Trophoblast cell (in vitro differentiated cells and primary cell): ENCODE data around the gene SESN1.

Experiments
- DNase-seq, 2 donors: peaks; one replicate each; pipeline ENCODE4 v3.0.0-alpha.2; 2016
- H2AFZ ChIP-seq: 2 replicates; pipeline ENCODE4 v1.6.1; 2013; ENCODE audit warnings: low read length, moderate library complexity, mild to moderate bottlenecking; ENCODE audit not compliant: insufficient read depth, poor library complexity
- H2AK5ac ChIP-seq: 2 replicates; pipeline ENCODE4 v1.6.1; 2013; ENCODE audit warnings: mild to moderate bottlenecking, low read length
- H2BK120ac ChIP-seq: 2 replicates; pipeline ENCODE4 v1.6.1; 2013; ENCODE audit warnings: low read length, mild to moderate bottlenecking, moderate library complexity; ENCODE audit not compliant: insufficient read depth, poor library complexity
- H2BK12ac ChIP-seq: 2 replicates; pipeline ENCODE4 v1.6.1; 2013; ENCODE audit warnings: mild to moderate bottlenecking, low read length, moderate library complexity
- H2BK5ac ChIP-seq: 2 replicates; pipeline ENCODE4 v1.6.1; 2013; ENCODE audit warnings: low read length, low read depth, moderate library complexity, mild to moderate bottlenecking; ENCODE audit not compliant: poor library complexity
- H3K14ac ChIP-seq: 2 replicates; pipeline ENCODE4 v1.6.1; 2013; ENCODE audit warnings: mild to moderate bottlenecking, low read length
- H3K18ac ChIP-seq: 2 replicates; pipeline ENCODE4 v1.6.1; 2013; ENCODE audit warnings: mild to moderate bottlenecking, low read length
- H3K23ac ChIP-seq: 2 replicates; pipeline ENCODE4 v1.6.1; 2013; ENCODE audit warnings: low read length
- H3K27ac ChIP-seq: 2 replicates; pipeline ENCODE4 v1.5.1; 2013; ENCODE audit warnings: low read depth, mild to moderate bottlenecking, inconsistent platforms, low read length, moderate library complexity
- H3K27me3 ChIP-seq: 2 replicates; pipeline ENCODE4 v1.6.1; 2013; ENCODE audit warnings: inconsistent platforms, mild to moderate bottlenecking, low read length, moderate library complexity; ENCODE audit not compliant: insufficient read depth
- H3K36me3 ChIP-seq, 2 experiments: 1 replicate in 1 of 2; 2 replicates in 1 of 2; pipeline ENCODE4 v1.6.1; 2013; ENCODE audit warnings: low read length in 2 of 2, mild to moderate bottlenecking in 2 of 2, moderate library complexity in 1 of 2; ENCODE audit not compliant: insufficient read depth in 2 of 2, control insufficient read depth in 1 of 2
- H3K4ac ChIP-seq: 2 replicates; pipeline ENCODE4 v1.6.1; 2013; ENCODE audit warnings: low read depth, mild to moderate bottlenecking, low read length, moderate library complexity
- H3K4me1 ChIP-seq, 2 experiments: 1 replicate in 1 of 2; 2 replicates in 1 of 2; pipeline ENCODE4 v1.6.1; 2013; ENCODE audit warnings: low read length in 2 of 2, mild to moderate bottlenecking in 2 of 2, moderate library complexity in 1 of 2; ENCODE audit not compliant: insufficient read depth in 2 of 2, control insufficient read depth in 1 of 2
- H3K4me2 ChIP-seq: 2 replicates; pipeline ENCODE4 v1.6.1; 2013; ENCODE audit warnings: inconsistent platforms, mild to moderate bottlenecking, low read length, moderate library complexity
- H3K4me3 ChIP-seq: 2 replicates; pipeline ENCODE4 v1.5.1; 2013; ENCODE audit warnings: mild to moderate bottlenecking, low read depth, low read length, inconsistent platforms
- H3K79me1 ChIP-seq: one replicate; pipeline ENCODE4 v1.6.1; 2013; ENCODE audit warnings: low read length
- H3K79me2 ChIP-seq: 2 replicates; pipeline ENCODE4 v1.6.1; 2013; ENCODE audit warnings: low read length, mild to moderate bottlenecking; ENCODE audit not compliant: control insufficient read depth, insufficient read depth, poor library complexity
- H3K9ac ChIP-seq: 2 replicates; pipeline ENCODE4 v1.6.1; 2013; ENCODE audit warnings: mild to moderate bottlenecking, low read length
- H3K9me3 ChIP-seq: 2 replicates; pipeline ENCODE4 v1.6.1; 2013; ENCODE audit warnings: low read depth, mild to moderate bottlenecking, control low read depth, inconsistent platforms, low read length; ENCODE audit not compliant: insufficient read depth
- H4K12ac ChIP-seq: 2 replicates; pipeline ENCODE4 v1.6.1; 2013; ENCODE audit warnings: low read depth, mild to moderate bottlenecking, low read length, moderate library complexity
- H4K8ac ChIP-seq: 2 replicates; pipeline ENCODE4 v1.6.1; 2013; ENCODE audit warnings: low read depth, mild to moderate bottlenecking, low read length, moderate library complexity
- H4K91ac ChIP-seq: one replicate; pipeline ENCODE4 v1.6.1; 2013; ENCODE audit warnings: low read depth, mild to moderate bottlenecking, low read length, moderate library complexity
- WGBS: extraction: QIAGEN DNeasy Blood & Tissue Kit; methylation state at CpG from one replicate; pipeline ENCODE4 v1.1.7; 2013; ENCODE audit warnings: missing lambda C conversion rate; ENCODE audit not compliant: insufficient read length, insufficient coverage; ENCODE audit errors: extremely low coverage; 5-methylcytosine and 5-hydroxymethylcytosine counted together

The SESN1 gene

DNA sequence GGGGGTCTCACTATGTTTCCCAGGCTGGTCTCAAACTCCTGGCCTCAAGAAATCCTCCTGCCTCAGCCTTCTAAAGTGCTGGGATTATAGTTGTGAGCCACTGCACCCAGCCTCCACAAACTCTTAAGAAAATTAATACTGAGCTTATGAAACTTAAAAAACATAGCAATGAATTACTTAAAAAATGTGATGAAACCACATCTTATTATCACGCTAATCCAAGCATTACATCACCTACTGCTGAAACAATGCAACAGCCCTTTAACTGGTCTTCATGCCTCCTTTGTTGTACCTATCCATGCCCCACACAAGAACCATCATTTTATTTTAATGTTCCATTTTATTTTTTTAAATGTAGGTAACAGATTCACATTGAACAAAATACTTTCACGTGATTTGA is 24.9 kb downstream of the SESN1 start:
- Histone ChIP-seq H3K79me2 (no peaks in the 10 kb centered on the region), H3K4me1 (peaks cover 2 to 4% of the 10 kb centered on the region in 2 experiments), H2BK120ac (no peak overlapping the region), H2AK5ac (no peak overlapping the region), H3K4ac (no peak overlapping the region), H4K8ac (no peak overlapping the region), H3K4me2 (no peak overlapping the region), H3K27ac (no peak overlapping the region), H3K14ac (no peak overlapping the region), H4K91ac (no peak overlapping the region), H4K12ac (no peak overlapping the region), H3K27me3 (no peaks in the 10 kb centered on the region), H3K36me3 (no peaks in the 10 kb centered on the region), H3K23ac (no peak overlapping the region), H3K9ac (no peak overlapping the region), H2AFZ (no peak overlapping the region), H3K9me3 (no peaks in the 10 kb centered on the region), H3K79me1 (no peaks in the 10 kb centered on the region), H3K4me3 (no peak overlapping the region), H2BK5ac (no peak overlapping the region), H2BK12ac (no peak overlapping the region), H3K18ac (no peak overlapping the region)
- DNase-seq, result no peak
- whole genome bisulfite sequencing, result no CpG with 5 or more reads among the region's 2 CpGs

DNA sequence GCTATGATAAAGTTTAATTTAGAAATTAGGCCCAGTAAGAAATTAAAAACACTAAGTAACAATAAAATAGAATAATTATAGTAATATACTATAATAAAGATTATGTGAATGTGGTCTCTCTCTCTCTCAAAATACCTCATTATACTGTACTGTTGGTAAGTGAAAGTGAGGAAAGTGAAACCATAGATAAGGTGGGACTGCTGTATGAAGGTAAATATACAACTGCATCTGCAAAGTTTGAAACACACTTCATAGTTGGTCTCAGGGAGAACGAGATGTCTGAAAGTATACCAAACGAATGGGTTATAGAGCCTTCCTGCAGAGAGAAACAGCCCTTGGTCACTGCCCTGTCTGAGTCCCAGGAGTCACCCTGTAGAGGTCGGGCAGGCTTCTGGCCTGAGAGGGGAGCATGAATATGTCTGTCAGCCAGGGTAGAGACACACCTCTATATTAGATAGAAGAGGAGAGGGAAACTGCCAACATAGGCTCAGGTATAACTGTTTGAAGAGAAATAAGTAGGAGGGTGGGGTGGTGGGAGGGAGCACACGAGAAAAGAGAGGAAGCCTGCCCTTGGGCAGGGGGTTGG is 31.8 kb downstream of the SESN1 start:
- Histone ChIP-seq H4K8ac (no peak overlapping the region), H3K4me1 (no peaks in the 10 kb centered on the region), H4K91ac (no peak overlapping the region), H2BK12ac (no peak overlapping the region), H3K9me3 (no peaks in the 10 kb centered on the region), H4K12ac (no peak overlapping the region), H3K23ac (no peak overlapping the region), H2BK120ac (no peak overlapping the region), H2AK5ac (no peak overlapping the region), H3K36me3 (no peaks in the 10 kb centered on the region), H3K79me1 (no peaks in the 10 kb centered on the region), H3K18ac (no peak overlapping the region), H3K4ac (no peak overlapping the region), H3K79me2 (no peaks in the 10 kb centered on the region), H3K4me2 (no peak overlapping the region), H3K4me3 (no peak overlapping the region), H3K27me3 (no peaks in the 10 kb centered on the region), H3K27ac (no peak overlapping the region), H2BK5ac (no peak overlapping the region), H3K14ac (no peak overlapping the region), H2AFZ (no peak overlapping the region), H3K9ac (no peak overlapping the region)
- DNase-seq, result no peak
- WGBS, result no CpG with 5 or more reads among the region's 4 CpGs

GRCh38 chr6:109062216-109062615 is 32.4 kb downstream of the SESN1 start:
- Histone ChIP-seq H3K4ac (no peak overlapping the region), H2BK5ac (no peak overlapping the region), H3K9me3 (no peaks in the 10 kb centered on the region), H3K9ac (no peak overlapping the region), H3K79me1 (no peaks in the 10 kb centered on the region), H3K4me1 (no peaks in the 10 kb centered on the region), H3K14ac (no peak overlapping the region), H4K91ac (no peak overlapping the region), H2AFZ (no peak overlapping the region), H4K8ac (no peak overlapping the region), H2AK5ac (no peak overlapping the region), H3K27ac (no peak overlapping the region), H3K27me3 (no peaks in the 10 kb centered on the region), H3K36me3 (no peaks in the 10 kb centered on the region), H3K18ac (no peak overlapping the region), H3K79me2 (no peaks in the 10 kb centered on the region), H2BK12ac (no peak overlapping the region), H4K12ac (no peak overlapping the region), H2BK120ac (no peak overlapping the region), H3K4me3 (no peak overlapping the region), H3K4me2 (no peak overlapping the region), H3K23ac (no peak overlapping the region)
- no peak for DNase-seq
- no CpG with 5 or more reads among the region's 5 CpGs for WGBS

DNA sequence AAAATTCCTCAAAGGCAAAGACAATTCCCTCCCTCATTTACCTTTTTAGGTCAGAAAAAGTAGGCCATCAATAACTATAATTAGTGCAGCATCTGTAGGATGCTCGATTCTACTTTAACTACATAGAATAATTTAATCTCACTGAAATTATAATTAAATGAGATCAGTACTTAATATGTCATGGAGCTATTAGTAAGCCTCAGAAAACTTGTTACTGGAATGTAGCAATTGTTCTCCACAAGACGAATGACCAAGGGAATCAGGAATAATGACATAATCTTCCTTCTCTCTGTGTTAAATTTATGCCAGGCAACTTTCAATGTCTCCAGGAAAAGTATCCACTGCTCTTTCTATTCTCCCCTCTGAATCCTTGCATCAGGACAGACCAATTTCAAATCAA is 34.1 kb downstream of the SESN1 start:
- DNase-seq, result no peak
- H2BK120ac ChIP-seq, result no peak overlapping the region
- WGBS, result no CpG with 5 or more reads among the region's 2 CpGs

More for the DNA sequence above, 34.1 kb downstream of the SESN1 start:
- Histone ChIP-seq H3K36me3 (no peaks in the 10 kb centered on the region), H2BK12ac (no peak overlapping the region), H3K9ac (no peak overlapping the region), H4K8ac (no peak overlapping the region), H2AK5ac (no peak overlapping the region), H3K9me3 (no peaks in the 10 kb centered on the region), H3K79me2 (no peaks in the 10 kb centered on the region), H2BK5ac (no peak overlapping the region), H3K4me1 (no peaks in the 10 kb centered on the region), H3K14ac (no peak overlapping the region), H3K23ac (no peak overlapping the region), H3K4ac (no peak overlapping the region), H3K4me3 (no peak overlapping the region), H3K18ac (no peak overlapping the region), H3K27ac (no peak overlapping the region), H2AFZ (no peak overlapping the region), H4K12ac (no peak overlapping the region), H3K27me3 (no peaks in the 10 kb centered on the region), H3K4me2 (no peak overlapping the region), H3K79me1 (no peaks in the 10 kb centered on the region), H4K91ac (no peak overlapping the region)
